ENCODE results near the gene BCAS3.

BCAS3 gene

DNA sequence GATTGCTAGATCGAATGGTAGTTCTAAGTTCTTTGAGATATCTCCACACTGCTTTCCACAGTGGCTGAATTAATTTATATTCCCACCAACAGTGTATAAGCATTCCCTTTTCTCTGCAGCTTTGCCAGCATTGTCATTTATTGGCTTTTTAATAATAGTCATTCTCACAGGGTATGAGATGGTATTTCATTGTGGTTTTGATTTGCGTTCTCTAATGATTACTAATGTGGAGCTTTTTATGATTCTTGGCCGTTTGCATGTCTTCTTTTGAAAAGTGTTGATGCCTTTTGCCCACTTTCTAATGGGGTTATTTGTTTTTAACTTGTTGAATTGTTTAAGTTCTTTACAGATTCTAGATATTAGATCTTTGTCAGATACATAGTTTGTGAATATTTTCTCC, 36.5 kb upstream of the BCAS3 start:
- peaks cover 15% of the 10 kb centered on the region for H3K79me2 ChIP-seq (ENCODE audit: low read length)
- H3K36me3 ChIP-seq (replicated peaks; ENCODE audit: low read depth, low read length) = peaks cover 5% of the 10 kb centered on the region
- H3K27ac ChIP-seq (ENCODE audit: low read length) = no peak overlapping the region
- peaks cover 6% of the 10 kb centered on the region for H3K4me1 ChIP-seq (ENCODE audit: low read length)
- H3K27me3 ChIP-seq (ENCODE audit: low read depth, low read length) = no peaks in the 10 kb centered on the region
- H2AFZ ChIP-seq (ENCODE audit: low read depth, low read length) = no peak overlapping the region
- peaks cover 15% of the 10 kb centered on the region for H4K20me1 ChIP-seq (ENCODE audit: insufficient read depth, low read length)
- H3K4me3 ChIP-seq (ENCODE audit: low read length) = no peak overlapping the region
- H3K9ac ChIP-seq (ENCODE audit: low read length) = no peak overlapping the region
- TF ChIP-seq, protein P1, sequence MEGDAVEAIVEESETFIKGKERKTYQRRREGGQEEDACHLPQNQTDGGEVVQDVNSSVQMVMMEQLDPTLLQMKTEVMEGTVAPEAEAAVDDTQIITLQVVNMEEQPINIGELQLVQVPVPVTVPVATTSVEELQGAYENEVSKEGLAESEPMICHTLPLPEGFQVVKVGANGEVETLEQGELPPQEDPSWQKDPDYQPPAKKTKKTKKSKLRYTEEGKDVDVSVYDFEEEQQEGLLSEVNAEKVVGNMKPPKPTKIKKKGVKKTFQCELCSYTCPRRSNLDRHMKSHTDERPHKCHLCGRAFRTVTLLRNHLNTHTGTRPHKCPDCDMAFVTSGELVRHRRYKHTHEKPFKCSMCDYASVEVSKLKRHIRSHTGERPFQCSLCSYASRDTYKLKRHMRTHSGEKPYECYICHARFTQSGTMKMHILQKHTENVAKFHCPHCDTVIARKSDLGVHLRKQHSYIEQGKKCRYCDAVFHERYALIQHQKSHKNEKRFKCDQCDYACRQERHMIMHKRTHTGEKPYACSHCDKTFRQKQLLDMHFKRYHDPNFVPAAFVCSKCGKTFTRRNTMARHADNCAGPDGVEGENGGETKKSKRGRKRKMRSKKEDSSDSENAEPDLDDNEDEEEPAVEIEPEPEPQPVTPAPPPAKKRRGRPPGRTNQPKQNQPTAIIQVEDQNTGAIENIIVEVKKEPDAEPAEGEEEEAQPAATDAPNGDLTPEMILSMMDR (IDR thresholded peaks at IDR 0.05; ENCODE audit: low read depth, low read length) = no peak
- no peak overlapping the region for H3K4me2 ChIP-seq (ENCODE audit: low read length)
- no peaks in the 10 kb centered on the region for H3K9me3 ChIP-seq (ENCODE audit: insufficient read depth, low read length)

DNA sequence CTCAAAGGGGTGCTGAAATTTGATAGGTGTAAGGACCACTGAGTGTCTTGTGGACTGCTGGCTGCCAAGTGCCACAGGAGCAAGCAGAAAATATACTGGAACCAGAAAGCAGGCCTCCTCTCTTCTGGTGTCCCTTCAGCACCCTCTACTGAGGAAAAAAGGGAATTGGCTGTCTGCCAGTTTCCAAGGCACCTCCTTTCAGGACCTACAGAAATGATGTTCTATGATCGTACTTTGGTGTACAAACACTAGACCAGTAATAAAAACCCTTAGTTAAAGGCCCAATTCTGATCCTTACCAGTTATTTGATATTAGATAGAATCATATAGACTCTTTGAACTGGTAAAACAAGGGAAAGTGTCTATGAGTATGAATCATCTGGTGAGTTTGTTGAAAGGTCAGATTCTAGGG, 35.8 kb upstream of the BCAS3 start:
- peaks cover 6% of the 10 kb centered on the region for H3K4me1 ChIP-seq (ENCODE audit: low read length)
- no peak overlapping the region for H3K4me3 ChIP-seq (ENCODE audit: low read length)
- no peak overlapping the region for H3K4me2 ChIP-seq (ENCODE audit: low read length)
- H3K36me3 ChIP-seq (replicated peaks; ENCODE audit: low read depth, low read length) = peaks cover 5% of the 10 kb centered on the region
- TF ChIP-seq, protein P1 (IDR thresholded peaks at IDR 0.05; ENCODE audit: low read depth, low read length) = peak; percentile 51
- TF ChIP-seq EZH2phosphoT487 (IDR thresholded peaks at IDR 0.05; ENCODE audit: low read depth) = no peak
- H3K27ac ChIP-seq (ENCODE audit: low read length) = no peak overlapping the region
- no peak overlapping the region for H3K9ac ChIP-seq (ENCODE audit: low read length)
- no peaks in the 10 kb centered on the region for H3K27me3 ChIP-seq (ENCODE audit: low read depth, low read length)
- peaks cover 15% of the 10 kb centered on the region for H3K79me2 ChIP-seq (ENCODE audit: low read length)
- H2AFZ ChIP-seq (ENCODE audit: low read depth, low read length) = no peak overlapping the region
- peaks cover 15% of the 10 kb centered on the region for H4K20me1 ChIP-seq (ENCODE audit: insufficient read depth, low read length)
- H3K9me3 ChIP-seq (ENCODE audit: insufficient read depth, low read length) = no peaks in the 10 kb centered on the region

- peaks cover 13% of the 10 kb centered on the region for H3K36me3 ChIP-seq (replicated peaks; ENCODE audit: low read depth, low read length)
These were observed 31.6 kb upstream of the BCAS3 start for GRCh38 chr17:60645918-60646523.

GRCh38 chr17:60646701-60647100, 30.9 kb upstream of the BCAS3 start:
- no peak overlapping the region for H3K4me3 ChIP-seq (ENCODE audit: low read length)
- TF ChIP-seq EZH2phosphoT487 (IDR thresholded peaks at IDR 0.05; ENCODE audit: low read depth) = no peak
- TF ChIP-seq, protein P1 (IDR thresholded peaks at IDR 0.05; ENCODE audit: low read depth, low read length) = no peak
- H3K27me3 ChIP-seq (ENCODE audit: low read depth, low read length) = no peaks in the 10 kb centered on the region
- H2AFZ ChIP-seq (ENCODE audit: low read depth, low read length) = no peak overlapping the region
- H3K9ac ChIP-seq (ENCODE audit: low read length) = no peak overlapping the region
- H4K20me1 ChIP-seq (ENCODE audit: insufficient read depth, low read length) = peaks cover 14% of the 10 kb centered on the region
- peaks cover 5% of the 10 kb centered on the region; the same call in 1 of the 2 replicates for H3K79me2 ChIP-seq (ENCODE audit: low read length)
- no peak overlapping the region for H3K4me2 ChIP-seq (ENCODE audit: low read length)
- H3K9me3 ChIP-seq (ENCODE audit: insufficient read depth, low read length) = no peaks in the 10 kb centered on the region
- H3K27ac ChIP-seq (ENCODE audit: low read length) = no peak overlapping the region
- H3K4me1 ChIP-seq (ENCODE audit: low read length) = peaks cover 5% of the 10 kb centered on the region
- H3K36me3 ChIP-seq (replicated peaks; ENCODE audit: low read depth, low read length) = peaks cover 17% of the 10 kb centered on the region

More at GRCh38 chr17:60645918-60646523, 31.6 kb upstream of the BCAS3 start:
- H3K4me1 ChIP-seq (ENCODE audit: low read length) = peaks cover 6% of the 10 kb centered on the region
- no peak overlapping the region for H3K9ac ChIP-seq (ENCODE audit: low read length)
- no peaks in the 10 kb centered on the region for H3K9me3 ChIP-seq (ENCODE audit: insufficient read depth, low read length)
- H3K27me3 ChIP-seq (ENCODE audit: low read depth, low read length) = no peaks in the 10 kb centered on the region
- H3K27ac ChIP-seq (ENCODE audit: low read length) = no peak overlapping the region
- no peak overlapping the region for H2AFZ ChIP-seq (ENCODE audit: low read depth, low read length)
- H3K4me2 ChIP-seq (ENCODE audit: low read length) = no peak overlapping the region
- TF ChIP-seq, protein P1 (IDR thresholded peaks at IDR 0.05; ENCODE audit: low read depth, low read length) = no peak
- TF ChIP-seq EZH2phosphoT487 (IDR thresholded peaks at IDR 0.05; ENCODE audit: low read depth) = no peak
- H3K79me2 ChIP-seq (ENCODE audit: low read length) = peaks cover 12% of the 10 kb centered on the region
- peaks cover 17% of the 10 kb centered on the region for H4K20me1 ChIP-seq (ENCODE audit: insufficient read depth, low read length)
- no peak overlapping the region for H3K4me3 ChIP-seq (ENCODE audit: low read length)

All from OCI-LY3 (cell line).